ENCODE data around the gene NPAS3.

The NPAS3 gene

DNA sequence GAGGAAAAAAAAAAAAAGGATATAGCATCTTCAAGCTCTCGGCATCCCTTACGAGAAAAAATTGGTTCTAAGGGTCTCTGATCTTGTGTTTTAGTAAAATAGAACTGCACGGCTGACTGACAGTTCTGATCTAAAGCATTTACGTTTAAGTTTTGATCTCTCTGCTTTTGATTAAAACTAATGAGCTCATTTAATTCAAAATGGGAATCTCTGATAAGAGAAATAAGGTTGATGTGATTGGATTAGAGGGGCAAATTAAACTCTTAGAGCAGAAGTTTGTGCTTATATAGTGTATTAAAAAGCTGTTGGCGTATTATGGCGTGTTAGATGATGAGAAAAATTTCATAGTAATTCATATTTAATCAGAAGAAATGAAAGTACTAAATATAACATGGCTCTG is 794.6 kb downstream of the NPAS3 start:
- TF ChIP-seq, protein P1, sequence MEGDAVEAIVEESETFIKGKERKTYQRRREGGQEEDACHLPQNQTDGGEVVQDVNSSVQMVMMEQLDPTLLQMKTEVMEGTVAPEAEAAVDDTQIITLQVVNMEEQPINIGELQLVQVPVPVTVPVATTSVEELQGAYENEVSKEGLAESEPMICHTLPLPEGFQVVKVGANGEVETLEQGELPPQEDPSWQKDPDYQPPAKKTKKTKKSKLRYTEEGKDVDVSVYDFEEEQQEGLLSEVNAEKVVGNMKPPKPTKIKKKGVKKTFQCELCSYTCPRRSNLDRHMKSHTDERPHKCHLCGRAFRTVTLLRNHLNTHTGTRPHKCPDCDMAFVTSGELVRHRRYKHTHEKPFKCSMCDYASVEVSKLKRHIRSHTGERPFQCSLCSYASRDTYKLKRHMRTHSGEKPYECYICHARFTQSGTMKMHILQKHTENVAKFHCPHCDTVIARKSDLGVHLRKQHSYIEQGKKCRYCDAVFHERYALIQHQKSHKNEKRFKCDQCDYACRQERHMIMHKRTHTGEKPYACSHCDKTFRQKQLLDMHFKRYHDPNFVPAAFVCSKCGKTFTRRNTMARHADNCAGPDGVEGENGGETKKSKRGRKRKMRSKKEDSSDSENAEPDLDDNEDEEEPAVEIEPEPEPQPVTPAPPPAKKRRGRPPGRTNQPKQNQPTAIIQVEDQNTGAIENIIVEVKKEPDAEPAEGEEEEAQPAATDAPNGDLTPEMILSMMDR (IDR thresholded peaks at IDR 0.05; ENCODE audit: low read depth, low read length, missing control alignments): no peak
- H3K4me3 ChIP-seq (ENCODE audit: low read depth, low read length): no peak overlapping the region
- DNase-seq (ENCODE audit: low read depth): no peak

DNA sequence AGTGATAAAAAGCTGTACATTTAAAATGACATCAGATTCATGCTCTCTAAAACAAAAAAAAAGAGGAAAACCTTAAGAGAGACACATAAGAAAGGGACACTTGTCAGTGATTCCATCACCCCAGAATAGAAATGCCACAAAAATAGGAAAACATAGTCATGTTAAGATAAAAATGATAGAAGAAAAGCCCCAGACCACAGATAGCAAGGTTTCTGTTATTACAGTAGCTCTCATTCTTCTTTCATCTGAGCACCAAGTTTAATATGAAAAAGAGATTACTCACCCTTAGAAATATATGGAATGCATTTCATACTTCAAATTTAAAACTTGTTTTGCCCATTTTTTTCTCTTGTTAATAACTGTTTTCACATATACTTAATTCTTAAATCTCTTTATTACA is 795.0 kb downstream of the NPAS3 start:
- DNase-seq (ENCODE audit: low read depth): no peak
- TF ChIP-seq, protein P1 (IDR thresholded peaks at IDR 0.05; ENCODE audit: low read depth, low read length, missing control alignments): no peak
- no peak overlapping the region for H3K4me3 ChIP-seq (ENCODE audit: low read depth, low read length)

DNA sequence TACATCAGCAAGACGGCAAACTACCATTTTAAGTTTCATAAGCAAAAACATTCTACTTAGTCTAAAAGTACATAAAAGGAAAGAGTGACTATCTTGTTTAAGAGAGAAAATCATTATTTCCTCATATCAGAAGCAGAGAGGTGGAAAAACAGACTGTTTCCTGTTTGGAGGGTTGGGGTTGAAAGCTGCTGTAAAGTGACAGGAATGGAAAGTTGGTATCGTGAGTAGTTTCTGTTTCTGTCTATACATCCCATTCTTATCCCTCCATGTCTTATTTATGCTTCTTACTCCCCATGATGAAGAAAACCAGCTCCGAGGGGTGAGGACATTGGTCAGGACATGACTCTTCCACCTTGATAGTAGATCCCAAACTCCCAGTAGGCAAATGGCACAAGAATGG is 795.7 kb downstream of the NPAS3 start:
- TF ChIP-seq, protein P1 (IDR thresholded peaks at IDR 0.05; ENCODE audit: low read depth, low read length, missing control alignments): no peak

DNA sequence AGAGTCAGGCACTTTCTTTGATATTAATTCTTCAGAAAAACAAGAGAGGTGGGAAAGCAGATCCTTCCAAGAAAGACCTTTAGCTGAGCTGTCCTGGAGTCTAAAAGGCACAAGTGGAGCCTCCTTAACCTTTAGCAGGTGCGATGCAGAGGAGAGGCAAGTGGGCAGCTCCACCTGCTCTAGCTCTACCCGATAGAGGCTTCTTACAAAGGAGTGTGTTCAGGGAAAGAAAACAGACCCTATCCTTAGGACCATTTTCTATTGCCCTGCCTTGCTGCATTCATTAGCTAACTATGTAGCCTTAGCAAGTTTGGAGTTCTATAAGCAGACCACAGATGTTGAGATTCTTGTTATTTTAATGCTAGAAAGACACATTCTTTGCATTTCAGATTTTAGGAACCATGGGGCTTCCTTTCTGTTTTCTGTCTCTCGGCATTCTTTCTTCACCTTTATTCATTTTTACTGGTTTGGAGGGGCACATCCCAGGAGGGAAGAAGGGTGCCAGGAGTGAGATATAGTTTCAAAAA is 797.7 kb downstream of the NPAS3 start:
- TF ChIP-seq, protein P1 (IDR thresholded peaks at IDR 0.05; ENCODE audit: low read depth, low read length, missing control alignments): no peak

More for the DNA sequence above, 795.7 kb downstream of the NPAS3 start:
- no peak for DNase-seq (ENCODE audit: low read depth)
- no peak overlapping the region for H3K4me3 ChIP-seq (ENCODE audit: low read depth, low read length)

DNA sequence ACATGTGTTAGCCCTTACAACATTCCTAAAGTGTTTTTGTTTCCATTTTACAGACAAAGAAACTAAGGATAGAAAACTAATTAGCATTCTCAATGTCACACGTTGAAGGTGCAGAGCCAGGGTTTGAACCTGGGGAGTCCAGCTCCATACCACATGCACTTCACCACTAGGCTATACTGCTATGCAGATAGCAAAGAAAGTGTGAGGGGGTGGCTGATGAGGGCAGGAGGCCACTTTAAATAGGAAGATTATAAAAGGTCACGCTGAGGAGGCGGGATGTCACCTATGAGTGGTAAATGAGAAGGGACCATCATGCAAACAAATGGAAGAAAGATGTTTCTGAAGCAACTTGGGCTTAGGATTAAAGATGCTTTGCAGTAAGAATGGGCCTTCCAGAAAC is 798.3 kb downstream of the NPAS3 start:
- H3K4me3 ChIP-seq (ENCODE audit: low read depth, low read length): no peak overlapping the region
- no peak for DNase-seq (ENCODE audit: low read depth)
- TF ChIP-seq, protein P1 (IDR thresholded peaks at IDR 0.05; ENCODE audit: low read depth, low read length, missing control alignments): no peak

More for the DNA sequence above, 797.7 kb downstream of the NPAS3 start:
- no peak for DNase-seq (ENCODE audit: low read depth)
- H3K4me3 ChIP-seq (ENCODE audit: low read depth, low read length): no peak overlapping the region

DNA sequence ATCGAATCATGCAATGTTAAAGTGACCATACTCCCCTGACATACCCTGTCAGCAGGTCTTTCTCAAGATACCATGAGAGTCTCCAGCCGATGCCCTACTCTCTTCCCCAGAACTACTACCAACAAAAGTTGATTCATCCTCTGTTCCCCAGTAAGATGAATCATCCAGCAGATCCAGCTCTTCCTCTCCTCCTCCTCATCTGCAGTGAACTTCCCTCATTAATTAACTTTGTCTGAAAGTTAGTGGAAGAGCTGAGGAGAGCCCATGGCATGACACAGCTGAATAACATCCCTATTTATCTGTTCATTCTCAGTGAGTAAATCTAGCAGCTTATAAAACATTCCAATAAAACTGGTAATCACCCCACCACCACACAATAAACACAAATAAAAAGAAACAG is 798.8 kb downstream of the NPAS3 start:
- H3K4me3 ChIP-seq (ENCODE audit: low read depth, low read length): no peak overlapping the region
- TF ChIP-seq, protein P1 (IDR thresholded peaks at IDR 0.05; ENCODE audit: low read depth, low read length, missing control alignments): no peak
- no peak for DNase-seq (ENCODE audit: low read depth)

DNA sequence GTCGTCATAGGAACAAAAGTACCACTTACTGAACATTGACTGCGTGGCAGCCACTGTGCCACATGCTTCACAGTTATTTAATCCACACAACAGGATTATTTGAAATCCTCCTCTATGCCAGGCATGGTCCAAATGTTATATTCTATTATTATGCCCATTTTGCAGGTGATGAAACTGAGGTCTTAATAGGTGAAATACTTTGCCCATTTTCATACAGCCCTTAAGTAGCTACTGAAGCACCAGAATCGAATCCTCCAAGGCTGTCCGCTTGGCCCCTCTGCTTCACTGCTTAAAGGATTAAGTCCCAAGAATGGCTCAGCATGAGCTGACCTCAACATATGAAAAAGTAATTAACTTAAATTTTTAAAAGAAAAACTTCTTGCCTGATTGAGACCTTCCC is 799.4 kb downstream of the NPAS3 start:
- H3K4me3 ChIP-seq (ENCODE audit: low read depth, low read length): no peak overlapping the region
- TF ChIP-seq, protein P1 (IDR thresholded peaks at IDR 0.05; ENCODE audit: low read depth, low read length, missing control alignments): no peak
- DNase-seq (ENCODE audit: low read depth): no peak
